ENCODE results near the gene SIRT7. TPM values are rescaled to one million over a fixed set of nuclear protein-coding genes. Genes with fewer than 3 reads are reported as not detected.

SIRT7 gene
- polyA plus RNA-seq, 1 of the 3 experiments (the other 2 are of a cell fraction), result 32.6 TPM

- no peak for DNase-seq
- no peaks in the 10 kb centered on the region for H3K27me3 ChIP-seq (ENCODE audit: insufficient read depth)
- H3K9me2 ChIP-seq, result no peaks in the 10 kb centered on the region
- POLR2A ChIA-PET, result interaction anchor here (0.6 to 2.2 kb wide), 10 partner anchors 9 to 152 kb away, joined by 3 to 13 read pairs (median 4); partner anchors contain the start of genes MCRIP1 and SLC25A10
- TF ChIP-seq CTCF (IDR thresholded peaks at IDR 0.05) (no peak), NFIC (IDR thresholded peaks at IDR 0.05; ENCODE audit: borderline replicate concordance) (no peak), ELF1 (IDR thresholded peaks at IDR 0.05) (no peak), EZH2phosphoT487 (IDR thresholded peaks at IDR 0.05; ENCODE audit: borderline replicate concordance, low read depth) (no peak)
- H3K4me3 ChIP-seq (ENCODE audit: low read depth in 2 of 2, low read length in 1 of 2), result no peak overlapping the region
- H3K4me1 ChIP-seq (ENCODE audit: control insufficient read depth in 1 of 2, insufficient read depth in 2 of 2, low read depth in 1 of 2, low read length in 1 of 2), result peaks cover 28 to 63% of the 10 kb centered on the region in 2 experiments; a peak in 3 of 4 replicates
- H3K9ac ChIP-seq, result no peak overlapping the region
- peaks cover 55% of the 10 kb centered on the region for H4K20me1 ChIP-seq (ENCODE audit: insufficient read depth)
- peak overlapping the region; percentile 86 to 95; a peak in 2 of 4 replicates for H3K27ac ChIP-seq (ENCODE audit: low read depth in 2 of 2, low read length in 1 of 2)
- no peaks in the 10 kb centered on the region for H3K9me3 ChIP-seq
- peaks cover 38 to 54% of the 10 kb centered on the region in 2 experiments for H3K36me3 ChIP-seq (replicated peaks in 1 of 2; ENCODE audit: control insufficient read depth in 1 of 2, insufficient read depth in 2 of 2, low read length in 1 of 2)
- no peak overlapping the region for H2AFZ ChIP-seq (ENCODE audit: low read depth)
- no peak overlapping the region for H3K4me2 ChIP-seq
- peaks cover 76% of the 10 kb centered on the region for H3K79me2 ChIP-seq (ENCODE audit: insufficient read depth)
- WGBS (ENCODE audit: low lambda C conversion rate), result 93% methylated on average over 8 of the region's 8 CpGs
- H3F3A ChIP-seq (replicated peaks; ENCODE audit: insufficient read depth), result peaks cover 69% of the 10 kb centered on the region
- CTCF ChIA-PET, result interaction anchor here (0.9 to 1.7 kb wide), 4 partner anchors 13 to 165 kb away, joined by 3 to 4 read pairs (median 4); no protein-coding TSS in a partner anchor
Measured at GRCh38 chr17:81865358-81865732, 52.6 kb downstream of the SIRT7 start.

GRCh38 chr17:81863833-81864768 is 53.9 kb downstream of the SIRT7 start:
- peaks cover 22 to 59% of the 10 kb centered on the region in 2 experiments for H3K4me1 ChIP-seq (ENCODE audit: control insufficient read depth in 1 of 2, insufficient read depth in 2 of 2, low read depth in 1 of 2, low read length in 1 of 2)
- H3K79me2 ChIP-seq (ENCODE audit: insufficient read depth), result peaks cover 75% of the 10 kb centered on the region
- peaks cover 50% of the 10 kb centered on the region for H4K20me1 ChIP-seq (ENCODE audit: insufficient read depth)
- H3K9ac ChIP-seq, result no peak overlapping the region
- no peak for TF ChIP-seq SIN3A (IDR thresholded peaks at IDR 0.05; ENCODE audit: borderline replicate concordance, low read depth, low read length)
- no peak for TF ChIP-seq SMC3 (IDR thresholded peaks at IDR 0.05; ENCODE audit: low read depth, low read length)
- no peak for TF ChIP-seq MEF2A (IDR thresholded peaks at IDR 0.05; ENCODE audit: borderline replicate concordance, low read depth)
- no peak for TF ChIP-seq CHD2 (IDR thresholded peaks at IDR 0.05; ENCODE audit: low read length, partially characterized antibody)
- no peak for TF ChIP-seq FOXM1 (IDR thresholded peaks at IDR 0.05; ENCODE audit: low read depth)
- TF ChIP-seq USF1 (IDR thresholded peaks at IDR 0.05; ENCODE audit: borderline replicate concordance, low read depth), result no peak
- H2AFZ ChIP-seq (ENCODE audit: low read depth), result no peak overlapping the region
- peaks cover 57% of the 10 kb centered on the region for H3F3A ChIP-seq (replicated peaks; ENCODE audit: insufficient read depth)
- no peaks in the 10 kb centered on the region for H3K9me2 ChIP-seq
- peak; percentile 27 for DNase-seq
- peaks cover 33 to 45% of the 10 kb centered on the region in 2 experiments for H3K36me3 ChIP-seq (replicated peaks in 1 of 2; ENCODE audit: control insufficient read depth in 1 of 2, insufficient read depth in 2 of 2, low read length in 1 of 2)
- H3K4me3 ChIP-seq (ENCODE audit: low read depth in 2 of 2, low read length in 1 of 2), result no peak overlapping the region
- CTCF ChIA-PET, result interaction anchor here (1.3 to 3.6 kb wide), 3 partner anchors 12 to 151 kb away, joined by 3 to 11 read pairs (median 4); partner anchors contain the start of gene SLC25A10
- 88% methylated on average over 8 of the region's 9 CpGs for whole genome bisulfite sequencing (ENCODE audit: low lambda C conversion rate)
- no peaks in the 10 kb centered on the region for H3K9me3 ChIP-seq
- H3K27me3 ChIP-seq (ENCODE audit: insufficient read depth), result no peaks in the 10 kb centered on the region
- H3K27ac ChIP-seq (ENCODE audit: low read depth in 2 of 2, low read length in 1 of 2), result peak overlapping the region in 1 of 2 experiments; percentile 0; a peak in 1 of 4 replicates
- peak overlapping the region; percentile 99 for H3K4me2 ChIP-seq
- POLR2A ChIA-PET, result interaction anchor here (0.6 to 1.6 kb wide), 3 partner anchors 31 to 133 kb away, joined by 3 to 5 read pairs (median 3); partner anchors contain the start of gene MCRIP1
